Measurements from ENCODE around the gene TELO2. TPM values are rescaled to one million over a fixed set of nuclear protein-coding genes. Genes with fewer than 3 reads are reported as not detected.

The TELO2 gene
- polyA plus RNA-seq, 3 donors, result 7.3 to 58.1 (median 11.4) TPM

DNA sequence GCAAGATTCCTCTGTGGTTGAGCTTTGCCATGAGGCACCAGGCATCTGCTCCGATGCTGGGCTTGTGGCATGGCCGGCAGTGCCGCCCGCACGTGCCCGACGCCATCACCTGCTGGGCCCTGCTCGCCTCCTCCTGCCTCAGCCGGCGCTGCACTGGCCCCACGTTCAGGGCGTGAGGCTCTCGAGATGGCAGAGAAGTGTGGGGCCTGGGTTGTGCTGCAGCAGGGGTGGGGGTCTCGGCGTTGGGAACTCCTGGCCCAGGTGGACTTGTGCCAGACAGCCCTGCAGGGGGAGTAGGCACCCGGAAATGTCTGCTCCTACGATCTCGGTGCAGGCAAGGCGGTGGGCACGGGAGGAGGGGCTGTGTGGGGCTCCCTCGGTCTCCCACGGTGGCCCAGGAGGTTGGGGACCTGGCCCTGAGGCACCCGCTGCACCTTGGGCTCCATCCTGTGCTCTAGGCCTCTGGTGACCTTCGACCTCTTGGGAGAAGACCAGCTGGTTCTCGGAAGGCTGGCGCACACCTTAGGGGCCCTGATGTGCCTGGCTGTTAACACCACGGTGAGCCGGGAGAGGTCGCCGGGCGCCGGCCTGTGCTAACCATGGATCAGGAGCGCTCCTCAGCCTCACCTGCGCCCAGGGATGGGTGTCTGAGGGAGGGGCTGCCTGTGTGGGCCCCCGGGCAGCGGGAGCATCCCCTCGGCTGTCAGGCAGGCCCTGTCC, 13.5 kb downstream of the TELO2 start:
- H3K27me3 Mint-ChIP-seq (ENCODE audit: low read depth in 3 of 3), result no peaks in the 10 kb centered on the region
- Histone ChIP-seq H2AFZ (ENCODE audit: insufficient read depth, low read depth, low read length, poor library complexity, severe bottlenecking) (no peak overlapping the region), H3K4me1 (ENCODE audit: control insufficient read depth in 1 of 2, insufficient read depth in 2 of 2, low read length in 2 of 2) (no peaks in the 10 kb centered on the region), H3K9ac (ENCODE audit: insufficient read depth, low read length, poor library complexity, severe bottlenecking) (no peak overlapping the region), H3K4me3 (replicated peaks in 1 of 3; ENCODE audit: low read depth in 2 of 3, low read length in 3 of 3) (no peak overlapping the region), H3K27ac (ENCODE audit: low read depth in 1 of 2, low read length in 2 of 2) (no peak overlapping the region), H3K27me3 (ENCODE audit: control insufficient read depth in 2 of 2, insufficient read depth in 2 of 2, low read length in 2 of 2) (no peaks in the 10 kb centered on the region), H4K20me1 (ENCODE audit: insufficient read depth, low read length) (no peaks in the 10 kb centered on the region), H3K4me2 (replicated peaks; ENCODE audit: extremely low read depth, low read length, poor library complexity, severe bottlenecking) (no peak overlapping the region), H3K9me3 (replicated peaks in 1 of 2; ENCODE audit: control insufficient read depth in 1 of 2, insufficient read depth in 1 of 2, low read length in 2 of 2) (no peaks in the 10 kb centered on the region), H3K79me2 (ENCODE audit: insufficient read depth, low read length) (no peaks in the 10 kb centered on the region), H3K36me3 (replicated peaks in 1 of 2; ENCODE audit: control insufficient read depth in 1 of 2, insufficient read depth in 2 of 2, low read length in 2 of 2) (peaks cover 54 to 78% of the 10 kb centered on the region in 2 donors)
- H3K4me3 Mint-ChIP-seq, result no peak overlapping the region
- peaks cover 39 to 70% of the 10 kb centered on the region in 2 donors for H3K36me3 Mint-ChIP-seq
- intact Hi-C loops (cut with micrococcal nuclease), result loop anchor here in 1 of 2 donors (10.0 kb wide), 1 partner anchor 52 kb away; no protein-coding TSS in a partner anchor
- 97% methylated on average over 35 of the region's 37 CpGs for WGBS (ENCODE audit: insufficient coverage)
- H3K4me1 Mint-ChIP-seq, result no peaks in the 10 kb centered on the region
- TF ChIP-seq CTCF (IDR thresholded peaks at IDR 0.05), result no peak
- no peak overlapping the region for H3K27ac Mint-ChIP-seq
- no peak for DNase-seq
- peaks cover 0 to 5% (median 1%) of the 10 kb centered on the region in 7 donors for H3K9me3 Mint-ChIP-seq

GRCh38 chr16:1508494-1509187, 15.5 kb downstream of the TELO2 start:
- Histone ChIP-seq H3K9ac (ENCODE audit: insufficient read depth, low read length, poor library complexity, severe bottlenecking) (no peak overlapping the region), H4K20me1 (ENCODE audit: insufficient read depth, low read length) (no peaks in the 10 kb centered on the region), H3K27me3 (ENCODE audit: control insufficient read depth in 2 of 2, insufficient read depth in 2 of 2, low read length in 2 of 2) (no peaks in the 10 kb centered on the region), H3K4me2 (replicated peaks; ENCODE audit: extremely low read depth, low read length, poor library complexity, severe bottlenecking) (no peak overlapping the region), H3K79me2 (ENCODE audit: insufficient read depth, low read length) (no peaks in the 10 kb centered on the region), H3K4me3 (replicated peaks in 1 of 3; ENCODE audit: low read depth in 2 of 3, low read length in 3 of 3) (no peak overlapping the region), H2AFZ (ENCODE audit: insufficient read depth, low read depth, low read length, poor library complexity, severe bottlenecking) (no peak overlapping the region), H3K4me1 (ENCODE audit: control insufficient read depth in 1 of 2, insufficient read depth in 2 of 2, low read length in 2 of 2) (no peaks in the 10 kb centered on the region), H3K36me3 (replicated peaks in 1 of 2; ENCODE audit: control insufficient read depth in 1 of 2, insufficient read depth in 2 of 2, low read length in 2 of 2) (peaks cover 34 to 58% of the 10 kb centered on the region in 2 donors), H3K9me3 (replicated peaks in 1 of 2; ENCODE audit: control insufficient read depth in 1 of 2, insufficient read depth in 1 of 2, low read length in 2 of 2) (peaks cover 0 to 8% of the 10 kb centered on the region in 2 donors), H3K27ac (ENCODE audit: low read depth in 1 of 2, low read length in 2 of 2) (no peak overlapping the region)
- Mint-ChIP-seq H3K27me3 (ENCODE audit: low read depth in 3 of 3) (no peaks in the 10 kb centered on the region), H3K27ac (no peak overlapping the region), H3K9me3 (peaks cover 2 to 12% (median 9%) of the 10 kb centered on the region in 7 donors), H3K4me3 (no peak overlapping the region), H3K36me3 (peaks cover 28 to 64% of the 10 kb centered on the region in 2 donors), H3K4me1 (no peaks in the 10 kb centered on the region)
- no peak for DNase-seq
- intact Hi-C loops (cut with micrococcal nuclease), result loop anchor here in 1 of 2 donors (10.0 kb wide), 1 partner anchor 54 kb away; no protein-coding TSS in a partner anchor
- 94% methylated on average over 11 of the region's 24 CpGs for WGBS (ENCODE audit: insufficient coverage)
- TF ChIP-seq CTCF (IDR thresholded peaks at IDR 0.05), result no peak

Measured in CD14-positive monocyte (primary cell).